ENCODE measurements around the gene NUP93.

DNA sequence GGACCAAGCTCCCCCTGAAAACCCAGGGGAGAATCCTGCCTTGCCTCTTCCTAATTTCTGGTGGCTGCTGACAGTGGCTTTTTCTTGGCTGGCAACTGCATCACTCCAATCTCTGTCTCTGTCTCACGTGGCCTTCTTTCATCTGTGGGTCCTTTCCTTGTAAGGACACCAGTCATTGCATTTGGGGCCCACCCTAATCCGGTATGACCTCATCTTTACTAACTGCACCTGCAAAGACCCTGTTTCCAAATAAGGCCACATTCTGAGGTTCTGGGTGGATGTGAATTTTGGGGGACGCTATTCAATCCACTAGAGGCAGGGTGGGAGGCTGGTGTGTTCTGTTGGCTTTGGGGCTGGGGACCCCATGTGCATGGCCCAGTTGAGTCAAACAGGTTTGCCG is 146.1 kb downstream of the NUP93 start:
- TF ChIP-seq POLR2A (IDR thresholded peaks at IDR 0.05), result no peak
- no peak for TF ChIP-seq CTCF (IDR thresholded peaks at IDR 0.05)
- no peak for TF ChIP-seq POLR2AphosphoS5 (IDR thresholded peaks at IDR 0.05)

Data from prostate gland (tissue), 2 donors.